T-helper 22 cell (primary cell): Measurements from ENCODE around the gene NEUROD1.

ENCODE experiments used
- DNase-seq: peaks from one replicate; pipeline ENCODE4 v3.0.0-alpha.2; 2020; ENCODE audit warnings: low read depth

NEUROD1 gene

DNA sequence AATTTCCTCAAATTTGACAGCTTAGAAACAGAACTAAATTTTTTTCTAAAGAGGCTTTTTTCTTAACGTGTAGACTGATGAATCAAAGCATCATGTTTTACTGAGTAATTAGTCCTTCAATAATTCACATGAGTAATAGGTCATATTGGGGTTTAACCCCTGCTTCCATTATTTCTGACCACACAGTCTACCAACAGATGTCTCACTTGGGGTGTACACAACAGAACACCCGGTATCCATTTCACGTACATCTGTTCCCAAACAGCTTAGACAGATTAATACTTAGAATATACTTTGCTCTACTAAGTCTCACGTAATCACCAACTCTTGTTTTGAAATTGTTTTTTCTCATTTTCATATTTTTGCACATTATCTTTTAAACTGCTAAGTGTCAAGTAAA lies 38.2 kb downstream of the NEUROD1 start:
- DNase-seq: no peak

DNA sequence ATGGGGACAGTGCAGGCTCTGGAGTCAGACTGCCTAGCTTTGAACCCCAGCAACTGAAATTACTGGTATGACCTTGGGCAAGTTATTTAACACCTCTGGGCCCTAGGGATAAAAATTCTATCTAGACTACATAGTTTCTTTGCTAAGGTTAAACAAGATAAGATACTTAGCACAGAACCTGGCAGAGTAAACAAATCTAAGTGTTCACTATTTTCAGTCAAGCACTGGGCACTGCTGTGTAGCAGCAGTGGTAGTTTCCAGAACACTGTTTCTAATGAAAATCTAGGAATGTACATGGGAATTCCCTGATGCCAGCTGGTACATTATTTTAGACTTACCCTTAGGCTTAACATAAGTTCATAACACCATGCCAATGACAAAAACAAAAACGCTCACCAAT lies 40.6 kb downstream of the NEUROD1 start:
- DNase-seq: no peak

DNA sequence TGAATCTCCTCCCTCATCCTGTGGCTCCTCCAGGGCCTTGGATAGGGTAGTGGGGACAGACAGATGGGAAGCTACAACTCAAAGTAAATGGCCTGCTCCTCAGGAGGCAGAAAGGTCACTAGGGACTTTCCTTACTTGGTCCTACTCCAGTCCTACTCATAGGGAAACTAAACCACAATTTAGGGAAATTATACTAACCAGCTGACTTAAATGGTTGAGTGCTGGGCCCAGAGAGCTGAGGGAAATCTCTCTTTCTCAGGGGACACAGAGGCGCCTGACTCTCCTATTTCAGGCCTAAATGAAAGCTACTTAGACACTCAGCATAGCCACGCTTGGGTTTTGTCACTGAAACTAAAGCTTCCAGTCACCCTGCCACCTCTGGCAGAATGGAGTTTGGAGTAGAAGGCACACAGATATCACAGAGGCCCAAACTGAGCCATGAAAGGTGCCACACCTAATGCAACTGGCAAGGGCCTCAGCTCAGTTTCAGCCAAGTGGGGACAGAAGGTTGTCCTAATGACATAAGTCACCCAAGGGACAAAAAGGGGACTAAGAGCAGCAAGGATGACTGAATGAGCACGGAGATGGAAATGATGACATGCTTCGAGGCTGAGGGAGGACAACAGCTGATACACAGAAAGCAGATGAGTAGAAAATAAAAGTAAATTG lies 47.5 kb downstream of the NEUROD1 start:
- no peak for DNase-seq

DNA sequence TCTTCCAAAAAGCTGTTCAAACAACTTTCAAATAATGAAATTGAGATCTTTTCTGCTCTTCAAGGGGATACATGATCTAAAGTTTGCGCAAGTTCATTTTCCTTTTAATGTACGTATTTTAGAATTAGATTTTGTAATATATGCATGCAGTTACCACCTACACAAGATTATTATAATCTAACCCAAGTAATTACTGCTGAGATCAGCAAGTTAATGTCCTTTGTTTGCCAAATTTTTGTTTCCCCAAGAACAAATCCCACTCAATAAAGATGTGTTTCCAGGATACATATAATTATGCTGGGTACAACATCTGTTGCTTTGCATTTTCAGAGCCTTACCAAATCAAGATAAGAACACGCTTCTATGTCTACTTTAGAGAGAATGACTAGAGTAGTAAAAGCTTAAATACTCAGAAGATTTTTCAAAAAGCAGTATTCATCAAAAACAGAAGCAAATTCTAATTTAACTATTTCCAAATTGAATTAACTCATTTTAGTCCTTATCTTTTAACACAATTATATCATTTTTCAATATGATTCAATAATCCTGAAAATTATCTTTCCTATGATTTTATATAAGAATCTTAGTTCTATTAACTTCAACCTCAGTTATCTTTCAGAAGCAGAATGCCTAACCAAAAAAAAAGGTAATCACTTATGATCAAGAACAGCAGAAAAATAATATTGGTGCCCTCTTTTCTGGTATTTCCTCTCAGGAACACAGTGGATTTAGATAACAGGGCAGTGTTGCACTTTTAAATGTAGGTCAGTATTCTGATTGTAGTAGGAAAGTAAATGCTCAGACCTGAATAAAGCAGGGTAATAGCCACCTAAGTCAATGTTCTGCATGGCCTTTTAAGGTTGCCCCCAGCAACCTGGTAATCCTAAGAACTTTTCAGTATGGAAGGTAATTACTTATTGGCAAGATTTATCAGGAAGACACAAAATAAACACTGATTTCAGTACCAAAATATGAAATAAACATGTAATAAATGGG lies 51.4 kb downstream of the NEUROD1 start:
- DNase-seq: no peak

DNA sequence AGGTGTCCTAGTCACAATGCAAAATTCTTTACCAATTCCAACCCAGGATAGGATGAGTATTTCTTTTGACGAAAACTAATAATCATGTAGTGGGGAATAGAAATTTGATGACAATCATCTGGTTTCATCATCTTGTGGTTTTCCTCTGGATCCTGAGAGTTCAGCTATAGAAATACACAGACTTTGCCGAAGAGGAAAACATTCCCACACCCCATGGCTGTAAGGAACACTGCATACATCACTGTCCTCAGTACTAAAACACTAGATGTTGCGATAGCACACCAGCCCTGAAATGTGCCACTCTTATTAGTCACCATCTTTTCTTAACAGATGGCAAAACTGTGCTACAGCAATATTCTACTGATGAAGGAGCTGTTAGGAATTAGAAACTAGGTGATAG lies 52.8 kb downstream of the NEUROD1 start:
- DNase-seq: no peak

DNA sequence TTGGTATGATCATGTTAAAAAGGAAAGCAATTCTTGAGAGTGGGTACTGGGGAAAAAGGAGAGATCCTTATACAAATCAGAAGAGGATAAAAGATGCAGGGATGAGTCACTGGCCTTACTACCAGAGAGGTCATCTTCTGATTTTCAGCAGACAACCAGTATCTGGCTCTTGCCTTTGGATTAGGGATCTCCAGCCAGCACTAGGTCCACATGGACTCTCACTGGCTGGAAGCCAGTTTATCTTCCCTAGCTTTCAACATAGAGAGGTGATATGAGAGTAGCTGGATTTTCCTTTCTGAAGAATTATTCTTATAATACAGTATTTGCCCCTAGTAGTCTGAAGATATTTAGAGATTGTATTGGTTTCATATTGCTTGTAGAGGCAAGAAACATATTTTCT lies 53.6 kb downstream of the NEUROD1 start:
- DNase-seq: no peak
